ENCODE measurements around the gene PTPRN2.

The PTPRN2 gene

DNA sequence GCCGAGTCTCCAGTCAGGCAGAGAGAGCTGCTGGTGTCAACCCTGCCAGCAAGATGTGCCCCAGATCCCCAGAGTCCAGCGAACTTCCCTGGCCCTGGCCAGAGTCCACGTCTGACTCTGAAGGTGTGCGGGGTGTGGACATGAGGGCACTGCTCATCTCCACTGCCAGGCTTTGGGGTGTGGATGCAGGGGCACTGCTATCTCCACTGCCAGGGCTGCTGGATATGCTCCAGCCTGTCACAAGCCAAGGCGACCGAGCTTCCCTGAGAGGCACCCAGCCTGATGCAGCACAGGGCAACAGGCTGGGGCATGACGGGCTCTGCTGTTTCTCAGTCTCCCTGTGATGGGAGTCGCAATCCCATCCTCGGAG lies 596.8 kb downstream of the PTPRN2 start:
- H3K9me3 Mint-ChIP-seq, result no peaks in the 10 kb centered on the region
- peaks cover 78% of the 10 kb centered on the region for H3K4me1 Mint-ChIP-seq
- TF ChIP-seq CTCF (IDR thresholded peaks at IDR 0.05), result no peak
- H3K4me3 Mint-ChIP-seq, result no peak overlapping the region
- H3K36me3 Mint-ChIP-seq (ENCODE audit: low read depth), result no peaks in the 10 kb centered on the region
- H3K27ac Mint-ChIP-seq, result no peak overlapping the region
- H3K27me3 Mint-ChIP-seq (ENCODE audit: low read depth, poor library complexity), result peaks cover 16% of the 10 kb centered on the region
- no peak for DNase-seq

- Mint-ChIP-seq H3K9me3 (no peaks in the 10 kb centered on the region), H3K27me3 (ENCODE audit: low read depth, poor library complexity) (peaks cover 16% of the 10 kb centered on the region), H3K36me3 (ENCODE audit: low read depth) (no peaks in the 10 kb centered on the region), H3K4me1 (peaks cover 75% of the 10 kb centered on the region), H3K27ac (no peak overlapping the region), H3K4me3 (no peak overlapping the region)
- no peak for TF ChIP-seq CTCF (IDR thresholded peaks at IDR 0.05)
- DNase-seq, result no peak
These were observed 597.3 kb downstream of the PTPRN2 start for GRCh38 chr7:157990226-157990880.

- no peak overlapping the region for H3K4me3 Mint-ChIP-seq
- H3K27me3 Mint-ChIP-seq (ENCODE audit: low read depth, poor library complexity), result peaks cover 16% of the 10 kb centered on the region
- TF ChIP-seq CTCF (IDR thresholded peaks at IDR 0.05), result no peak
- H3K9me3 Mint-ChIP-seq, result no peaks in the 10 kb centered on the region
- peaks cover 75% of the 10 kb centered on the region for H3K4me1 Mint-ChIP-seq
- no peak for DNase-seq
- no peak overlapping the region for H3K27ac Mint-ChIP-seq
- H3K36me3 Mint-ChIP-seq (ENCODE audit: low read depth), result no peaks in the 10 kb centered on the region
These were observed 598.0 kb downstream of the PTPRN2 start for GRCh38 chr7:157989589-157989988.

- Mint-ChIP-seq H3K4me1 (peaks cover 65% of the 10 kb centered on the region), H3K27me3 (ENCODE audit: low read depth, poor library complexity) (peaks cover 12% of the 10 kb centered on the region), H3K36me3 (ENCODE audit: low read depth) (no peaks in the 10 kb centered on the region), H3K9me3 (no peaks in the 10 kb centered on the region), H3K27ac (no peak overlapping the region), H3K4me3 (no peak overlapping the region)
- no peak for DNase-seq
- TF ChIP-seq CTCF (IDR thresholded peaks at IDR 0.05), result no peak
These were observed 599.7 kb downstream of the PTPRN2 start for GRCh38 chr7:157987906-157988305.

DNA sequence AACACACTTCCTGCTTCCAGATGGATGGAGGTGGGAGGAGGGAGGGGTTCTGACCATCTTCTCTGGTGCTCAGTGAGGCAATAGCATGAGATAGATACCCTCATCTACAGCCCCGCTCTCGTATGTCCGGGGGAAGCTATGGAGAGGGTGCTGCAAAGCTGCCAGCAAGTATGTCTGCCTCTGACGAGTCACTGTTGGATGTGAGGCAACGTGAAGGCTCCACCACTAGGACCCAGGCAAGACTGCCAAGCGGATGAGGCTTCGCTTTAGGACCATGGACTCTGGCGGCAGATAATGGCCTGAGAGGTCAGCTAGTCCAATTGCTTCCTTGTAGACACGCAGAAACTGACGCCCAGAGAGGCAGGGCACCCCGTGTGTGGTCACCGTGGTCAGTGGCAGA lies 601.6 kb downstream of the PTPRN2 start:
- no peak for TF ChIP-seq CTCF (IDR thresholded peaks at IDR 0.05)
- H3K36me3 Mint-ChIP-seq (ENCODE audit: low read depth), result no peaks in the 10 kb centered on the region

GRCh38 chr7:157985636-157986035 lies 602.0 kb downstream of the PTPRN2 start:
- Mint-ChIP-seq H3K9me3 (no peaks in the 10 kb centered on the region), H3K4me1 (peaks cover 57% of the 10 kb centered on the region), H3K27me3 (ENCODE audit: low read depth, poor library complexity) (peaks cover 12% of the 10 kb centered on the region), H3K36me3 (ENCODE audit: low read depth) (no peaks in the 10 kb centered on the region), H3K4me3 (no peak overlapping the region), H3K27ac (no peak overlapping the region)
- no peak for TF ChIP-seq CTCF (IDR thresholded peaks at IDR 0.05)
- DNase-seq, result no peak

More for the DNA sequence above, 601.6 kb downstream of the PTPRN2 start:
- Mint-ChIP-seq H3K27me3 (ENCODE audit: low read depth, poor library complexity) (peaks cover 12% of the 10 kb centered on the region), H3K4me1 (peaks cover 58% of the 10 kb centered on the region), H3K27ac (no peak overlapping the region), H3K4me3 (no peak overlapping the region), H3K9me3 (no peaks in the 10 kb centered on the region)
- DNase-seq, result no peak

Data from nephron progenitor cell (in vitro differentiated cells).